Dermis blood vessel endothelial cell (primary cell): ENCODE data around the gene MAPT. TPM values are rescaled to one million over a fixed set of nuclear protein-coding genes. Genes with fewer than 3 reads are reported as not detected.

Experiments used
- DNase-seq: peaks from one replicate; pipeline ENCODE4 v3.0.0; 2010
- total RNA-seq: library from RNA; depleted of rRNA; stranded (reverse); fragments of >200 nt; gene quantifications from 2 replicates; pipeline ENCODE4 v1.2.3, GENCODE V29; 2014

The MAPT gene
- total RNA-seq, 1 donor from 2014 or later, result under 0.01 TPM

DNA sequence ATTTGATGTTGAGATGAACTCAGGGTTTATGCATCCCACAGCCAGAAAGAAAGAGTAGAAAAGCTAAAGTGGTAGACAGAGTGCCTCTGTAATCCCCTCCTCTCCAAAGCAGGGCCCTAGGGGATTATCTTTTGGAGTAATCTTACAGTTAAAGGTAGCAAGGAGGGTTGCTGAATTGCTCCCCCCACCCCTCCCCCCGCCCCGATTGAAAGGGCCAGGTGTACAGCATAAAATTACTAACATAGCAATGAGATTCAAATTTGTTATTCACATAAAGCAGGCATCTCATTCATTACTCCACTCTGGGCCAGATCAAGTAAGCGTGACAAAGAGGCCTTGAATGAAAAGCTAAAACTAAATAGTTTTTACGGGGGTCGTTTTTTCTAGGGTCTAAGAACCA, 177.4 kb downstream of the MAPT start:
- no peak for DNase-seq

DNA sequence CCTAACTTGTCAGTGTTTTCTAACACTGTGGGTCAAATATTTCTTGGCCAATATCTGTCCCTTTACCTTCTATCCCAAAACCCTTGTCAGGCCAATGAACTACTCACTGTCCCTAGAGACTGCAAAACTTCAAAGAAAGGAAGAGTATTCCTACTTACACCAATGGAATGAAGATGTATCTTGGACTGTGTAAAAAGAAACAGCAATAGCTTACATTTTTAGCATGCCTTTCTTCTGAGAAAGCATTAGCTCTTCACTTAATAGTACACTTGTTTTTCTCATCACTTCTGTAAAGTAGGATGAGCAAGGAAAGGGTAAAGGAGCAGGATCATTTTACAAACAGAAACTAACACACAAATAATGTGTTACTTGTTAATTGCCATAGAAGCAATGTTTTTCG, 178.6 kb downstream of the MAPT start:
- DNase-seq, result peak; percentile 25

DNA sequence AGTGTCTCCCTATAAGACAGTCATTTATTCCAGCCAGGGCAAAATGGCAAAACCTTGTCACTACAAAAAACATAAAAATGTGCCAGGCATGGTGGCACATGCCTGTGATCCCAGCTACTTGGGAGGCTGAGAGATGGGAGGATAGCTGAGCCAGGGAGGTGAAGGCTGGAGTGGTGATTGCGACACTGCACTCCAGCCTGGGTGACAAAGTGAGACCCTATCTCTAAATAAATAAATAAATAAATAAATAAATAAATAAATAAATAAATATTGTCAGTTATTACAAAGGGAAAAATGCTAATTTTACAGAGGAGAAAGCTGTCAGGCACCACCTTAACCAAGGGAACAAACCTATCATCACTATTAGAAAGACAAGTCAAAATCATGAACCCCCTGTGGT, 180.2 kb downstream of the MAPT start:
- no peak for DNase-seq

Other genes with a start within 250 kb of the MAPT start
- not detected in 2 replicates for gene CRHR1, start 110.2 kb upstream of the MAPT start, total RNA-seq
- gene SPPL2C, start 49.7 kb upstream of the MAPT start, total RNA-seq, result not detected in 2 replicates
- not detected in 2 replicates for gene STH, start 104.7 kb downstream of the MAPT start, total RNA-seq